OCI-LY3 (cell line): Measurements from ENCODE around the gene KRTAP5-1.

Source experiments
- EZH2phosphoT487 ChIP-seq: fragments of 200-600 bp; shearing (Covaris generic); IDR thresholded peaks from 2 replicates; pipeline ENCODE4 v1.6.1; 2018; ENCODE audit warnings: antibody characterized with exemption, mixed run types, low read depth
- TF ChIP-seq, protein P1 (sequence below): fragments of 200-600, 300-600 bp; sonication (generic); IDR thresholded peaks from 2 replicates; pipeline ENCODE4 v1.5.1; 2014; ENCODE audit warnings: antibody characterized with exemption, low read length, low read depth

DNA sequence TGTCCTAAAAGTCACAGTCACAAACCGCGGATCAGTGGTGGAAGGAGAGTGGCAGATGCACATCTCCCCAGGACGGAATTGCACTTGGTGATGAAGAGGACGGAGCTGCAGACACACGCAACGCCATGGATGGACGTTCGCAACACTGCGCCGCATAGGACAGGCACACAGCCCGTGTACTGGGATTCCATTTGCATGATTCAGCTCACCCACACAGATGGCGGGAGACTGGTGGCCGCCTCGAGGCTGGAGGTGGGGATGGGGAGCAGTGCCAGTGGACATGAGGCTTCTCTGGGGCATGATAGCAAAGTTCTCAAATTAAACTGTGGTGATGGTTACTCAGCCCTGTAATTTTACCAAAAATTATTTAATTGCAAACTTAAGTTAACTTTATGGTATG lies 50.4 kb downstream of the KRTAP5-1 start:
- TF ChIP-seq, protein P1, sequence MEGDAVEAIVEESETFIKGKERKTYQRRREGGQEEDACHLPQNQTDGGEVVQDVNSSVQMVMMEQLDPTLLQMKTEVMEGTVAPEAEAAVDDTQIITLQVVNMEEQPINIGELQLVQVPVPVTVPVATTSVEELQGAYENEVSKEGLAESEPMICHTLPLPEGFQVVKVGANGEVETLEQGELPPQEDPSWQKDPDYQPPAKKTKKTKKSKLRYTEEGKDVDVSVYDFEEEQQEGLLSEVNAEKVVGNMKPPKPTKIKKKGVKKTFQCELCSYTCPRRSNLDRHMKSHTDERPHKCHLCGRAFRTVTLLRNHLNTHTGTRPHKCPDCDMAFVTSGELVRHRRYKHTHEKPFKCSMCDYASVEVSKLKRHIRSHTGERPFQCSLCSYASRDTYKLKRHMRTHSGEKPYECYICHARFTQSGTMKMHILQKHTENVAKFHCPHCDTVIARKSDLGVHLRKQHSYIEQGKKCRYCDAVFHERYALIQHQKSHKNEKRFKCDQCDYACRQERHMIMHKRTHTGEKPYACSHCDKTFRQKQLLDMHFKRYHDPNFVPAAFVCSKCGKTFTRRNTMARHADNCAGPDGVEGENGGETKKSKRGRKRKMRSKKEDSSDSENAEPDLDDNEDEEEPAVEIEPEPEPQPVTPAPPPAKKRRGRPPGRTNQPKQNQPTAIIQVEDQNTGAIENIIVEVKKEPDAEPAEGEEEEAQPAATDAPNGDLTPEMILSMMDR = no peak
- no peak for TF ChIP-seq EZH2phosphoT487
